Lower leg skin (tissue), 3 donors: ENCODE measurements around the gene EPB41L2.

Experiments
- POLR2A ChIP-seq, 2 donors: fragments of 450-650 bp; IDR thresholded peaks; one replicate each; pipeline ENCODE4 v1.6.1; 2016 to 2017; ENCODE audit warnings: antibody characterized with exemption in 2 of 2, mild to moderate bottlenecking in 1 of 2, moderate library complexity in 1 of 2
- TF ChIP-seq, protein P1 (sequence below), 3 donors: fragments of 450-650 bp; IDR thresholded peaks; one replicate each; pipeline ENCODE4 v1.5.1; 2016; ENCODE audit warnings: antibody characterized with exemption in 3 of 3, mild to moderate bottlenecking in 3 of 3, moderate library complexity in 2 of 3

DNA sequence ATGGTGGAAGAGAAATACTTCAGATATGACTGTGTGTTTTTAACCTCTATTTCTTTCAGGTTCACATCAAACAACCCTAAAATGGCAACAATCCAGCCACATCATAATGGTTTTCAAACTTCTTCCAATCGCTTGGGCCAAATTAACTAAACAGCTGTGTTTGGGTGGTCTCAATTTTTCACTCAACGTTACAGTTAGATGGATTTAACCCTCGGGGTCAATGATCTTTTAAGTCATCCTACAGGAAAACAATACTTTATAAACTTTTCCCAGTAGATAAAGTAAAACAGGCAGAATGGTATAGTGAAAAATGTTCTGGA, 60.4 kb downstream of the EPB41L2 start:
- TF ChIP-seq, protein P1, sequence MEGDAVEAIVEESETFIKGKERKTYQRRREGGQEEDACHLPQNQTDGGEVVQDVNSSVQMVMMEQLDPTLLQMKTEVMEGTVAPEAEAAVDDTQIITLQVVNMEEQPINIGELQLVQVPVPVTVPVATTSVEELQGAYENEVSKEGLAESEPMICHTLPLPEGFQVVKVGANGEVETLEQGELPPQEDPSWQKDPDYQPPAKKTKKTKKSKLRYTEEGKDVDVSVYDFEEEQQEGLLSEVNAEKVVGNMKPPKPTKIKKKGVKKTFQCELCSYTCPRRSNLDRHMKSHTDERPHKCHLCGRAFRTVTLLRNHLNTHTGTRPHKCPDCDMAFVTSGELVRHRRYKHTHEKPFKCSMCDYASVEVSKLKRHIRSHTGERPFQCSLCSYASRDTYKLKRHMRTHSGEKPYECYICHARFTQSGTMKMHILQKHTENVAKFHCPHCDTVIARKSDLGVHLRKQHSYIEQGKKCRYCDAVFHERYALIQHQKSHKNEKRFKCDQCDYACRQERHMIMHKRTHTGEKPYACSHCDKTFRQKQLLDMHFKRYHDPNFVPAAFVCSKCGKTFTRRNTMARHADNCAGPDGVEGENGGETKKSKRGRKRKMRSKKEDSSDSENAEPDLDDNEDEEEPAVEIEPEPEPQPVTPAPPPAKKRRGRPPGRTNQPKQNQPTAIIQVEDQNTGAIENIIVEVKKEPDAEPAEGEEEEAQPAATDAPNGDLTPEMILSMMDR (IDR thresholded peaks at IDR 0.05), result no peak
- TF ChIP-seq POLR2A (IDR thresholded peaks at IDR 0.05), result no peak
